LHCN-M2 (cell line): ENCODE results near the gene CDCP1. TPM values are rescaled to one million over a fixed set of nuclear protein-coding genes. Genes with fewer than 3 reads are reported as not detected.

Source experiments
- DNase-seq: peaks from one replicate; pipeline ENCODE4 v3.0.0-alpha.2; 2012; ENCODE audit warnings: low read depth
- total RNA-seq: library from RNA; depleted of rRNA; stranded (reverse); fragments of >200 nt; gene quantifications from 2 replicates; pipeline ENCODE4 v1.2.3, GENCODE V29; 2014

CDCP1 gene
- total RNA-seq, 1 experiment from 2014 or later = 19.6 TPM

GRCh38 chr3:45110509-45110833 is 35.7 kb downstream of the CDCP1 start:
- DNase-seq = no peak

- no peak for DNase-seq
These were observed 36.2 kb downstream of the CDCP1 start for GRCh38 chr3:45109771-45110508.

DNA sequence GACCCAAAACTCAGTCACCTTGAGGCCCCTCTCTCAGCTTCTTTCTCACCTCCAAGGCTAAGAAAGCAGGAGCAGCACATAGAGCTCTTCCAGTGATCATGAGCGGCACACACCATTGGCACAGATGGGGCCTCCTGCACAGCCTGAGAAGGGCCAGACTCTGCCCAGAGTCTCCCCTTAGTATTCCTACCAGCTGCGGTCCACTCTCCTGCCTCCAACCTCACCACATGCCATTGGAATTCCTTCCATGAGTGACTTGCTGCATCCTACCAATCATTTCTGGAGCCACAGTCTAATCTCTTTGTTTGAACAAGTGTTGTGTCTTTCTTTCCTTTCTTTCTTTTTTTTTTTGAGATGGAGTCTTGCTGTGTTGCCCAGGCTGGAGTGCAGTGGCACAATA is 39.3 kb downstream of the CDCP1 start:
- no peak for DNase-seq

DNA sequence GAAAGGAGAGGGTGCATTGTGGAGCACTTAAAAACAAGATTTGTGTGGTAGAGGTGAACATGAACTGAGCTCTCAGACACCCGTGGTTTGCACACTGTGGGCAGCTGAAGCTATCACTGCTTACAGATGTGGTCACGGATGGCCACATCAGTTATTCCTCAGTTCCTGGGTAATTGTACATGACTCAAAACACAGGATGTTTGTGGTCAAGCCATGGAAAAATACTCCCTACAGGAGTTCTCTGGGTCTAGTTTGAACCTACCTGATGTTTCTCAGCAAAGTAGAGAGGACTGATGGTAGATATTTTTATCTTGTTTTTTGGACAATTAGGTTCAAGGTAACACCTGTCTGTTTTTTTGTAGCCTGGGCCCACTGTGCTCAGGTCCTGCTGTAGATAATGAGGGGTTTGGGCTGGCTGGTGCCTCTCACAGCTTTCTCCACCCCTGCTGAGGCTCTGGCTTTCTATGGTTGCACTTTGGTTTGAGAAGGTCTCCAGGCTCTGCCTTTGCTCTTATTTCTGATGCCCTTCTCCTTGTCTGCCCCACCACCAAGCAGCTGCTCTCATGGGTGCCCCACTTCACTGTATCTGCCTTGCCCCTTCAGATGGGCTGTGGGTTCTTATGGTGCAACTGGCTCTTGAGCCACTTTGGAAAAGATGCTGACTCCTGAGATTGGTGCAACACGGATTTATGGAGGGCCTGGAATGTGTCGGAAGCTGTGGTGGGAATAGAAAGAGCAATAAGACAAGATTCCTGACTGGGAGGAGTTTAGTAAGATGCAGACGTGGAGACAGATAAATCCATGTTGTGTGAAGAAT is 40.1 kb downstream of the CDCP1 start:
- DNase-seq = peak; percentile 98

DNA sequence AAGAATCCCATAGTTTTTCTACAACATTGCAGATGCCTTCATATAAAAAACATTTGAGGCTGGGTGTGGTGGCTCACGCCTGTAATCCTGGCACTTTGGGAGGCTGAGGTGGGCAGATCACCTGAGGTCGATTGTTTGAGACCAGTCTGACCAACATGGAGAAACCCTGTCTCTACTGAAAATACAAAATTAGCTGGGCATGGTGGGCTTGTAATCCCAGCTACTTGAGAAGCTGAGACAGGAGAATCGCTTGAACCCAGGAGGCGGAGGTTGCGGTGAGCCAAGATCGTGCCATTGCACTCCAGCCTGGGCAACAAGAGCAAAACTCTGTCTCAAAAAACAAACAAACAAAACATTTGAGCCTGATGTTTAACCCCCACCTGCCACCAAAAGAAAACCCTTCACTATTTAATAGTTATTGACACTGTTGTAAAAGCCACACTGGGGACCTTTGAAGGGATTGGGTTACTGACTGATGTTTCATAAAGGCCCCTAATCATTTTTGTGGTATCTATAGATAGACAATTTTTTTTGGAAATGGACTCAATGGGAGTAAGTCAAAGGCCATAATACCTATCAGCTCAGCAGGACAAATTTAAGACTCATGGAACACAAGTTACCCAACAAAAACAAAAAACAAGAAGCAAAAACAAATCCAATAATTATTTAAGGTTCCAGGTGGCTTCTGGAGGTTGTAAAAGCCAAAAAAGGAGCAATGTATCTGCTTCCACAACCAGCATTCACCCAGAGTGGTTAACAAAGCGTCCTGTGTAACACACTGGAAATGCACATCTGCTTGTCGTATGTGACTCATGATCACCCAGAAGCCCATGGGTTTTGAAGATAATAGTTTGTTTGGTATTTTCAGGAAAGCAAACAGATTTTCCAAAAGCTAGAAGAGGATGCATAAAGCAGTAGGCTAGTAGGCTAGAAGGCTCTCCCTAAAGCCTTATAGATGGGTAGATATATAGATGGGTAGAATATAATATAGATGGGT is 41.2 kb downstream of the CDCP1 start:
- DNase-seq = peak; percentile 84

DNA sequence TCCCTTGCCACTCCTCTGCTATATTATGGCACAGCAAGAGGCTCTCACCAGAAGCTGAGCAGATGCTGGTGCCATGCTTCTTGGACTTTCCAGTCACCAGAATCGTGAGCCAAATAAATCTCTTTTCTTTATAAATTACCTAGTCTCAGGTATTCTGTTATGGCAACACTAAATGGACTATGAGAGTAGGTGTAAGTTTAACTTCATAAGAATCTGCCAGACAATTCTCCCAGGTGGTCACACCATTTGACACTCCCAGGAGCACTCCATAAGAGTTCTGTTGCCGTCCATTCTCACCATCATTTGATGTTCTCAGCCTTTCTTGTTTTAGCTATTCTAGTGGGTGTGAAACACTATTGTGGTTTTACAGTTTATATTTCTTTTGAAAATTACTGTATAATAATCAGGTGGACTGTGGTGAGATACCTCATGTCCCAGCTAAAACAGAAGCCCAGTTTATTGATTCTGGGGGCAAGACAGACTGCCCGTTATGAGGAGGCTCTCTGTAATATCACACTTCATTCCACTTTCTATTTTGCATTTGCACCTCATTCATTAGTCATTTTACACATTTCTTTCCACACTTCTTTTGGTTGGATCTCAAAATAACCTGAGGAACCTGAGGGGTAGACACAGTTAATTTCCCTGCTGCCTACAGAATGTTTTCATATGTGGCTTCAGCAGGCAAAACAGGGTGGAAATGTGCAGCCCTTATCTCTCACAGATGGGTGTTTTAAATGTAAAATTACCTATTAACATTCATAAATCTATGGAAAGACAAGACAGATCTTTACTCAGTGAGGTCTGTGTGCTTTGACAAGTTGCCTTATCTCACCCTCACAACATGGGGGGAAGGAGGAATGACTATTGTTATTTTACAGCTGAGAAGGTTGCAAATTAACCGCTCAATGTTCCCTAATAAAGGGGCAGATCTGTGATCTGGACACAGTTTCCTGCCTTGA is 42.1 kb downstream of the CDCP1 start:
- no peak for DNase-seq

DNA sequence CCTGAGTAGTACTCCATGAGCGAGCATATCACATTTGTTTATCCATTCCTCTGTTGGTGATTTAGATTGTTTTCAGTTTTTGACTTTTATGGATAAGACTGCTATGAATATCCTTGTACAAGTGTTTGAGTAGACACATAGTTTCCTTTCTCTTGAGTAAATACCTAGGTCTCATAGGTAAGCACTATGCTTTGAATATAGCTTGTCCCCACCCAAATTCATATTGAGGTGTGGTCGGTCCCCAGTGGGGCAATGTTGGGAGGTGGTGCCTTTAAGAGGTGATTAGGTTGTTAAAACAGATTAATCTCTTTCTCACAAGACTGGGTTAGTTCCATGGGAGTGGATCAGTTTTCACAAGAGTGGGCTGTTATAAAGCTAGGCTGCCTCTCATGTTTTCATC is 42.8 kb downstream of the CDCP1 start:
- DNase-seq = no peak

DNA sequence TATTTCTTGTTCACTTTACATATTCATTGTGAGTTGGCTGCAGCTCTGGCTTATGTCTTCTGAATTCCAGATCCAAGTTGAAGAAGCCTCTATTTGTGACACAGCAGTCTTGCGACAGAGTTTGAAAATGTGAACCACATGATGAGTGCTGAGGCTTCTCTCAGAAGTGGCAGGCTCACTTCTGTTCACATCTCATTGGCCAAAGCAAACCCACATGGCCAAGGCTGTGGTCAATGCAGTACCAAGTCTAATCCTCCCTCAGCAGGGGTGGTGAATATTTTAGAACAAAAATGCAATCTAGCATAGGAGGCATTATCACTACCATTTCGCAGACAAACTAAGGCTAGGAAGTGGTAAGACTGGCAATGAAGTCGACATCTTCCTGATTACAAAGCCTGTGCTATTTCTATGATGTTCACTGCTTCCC is 45.2 kb downstream of the CDCP1 start:
- DNase-seq = peak; percentile 94

- no peak for DNase-seq
These were observed 47.9 kb downstream of the CDCP1 start for GRCh38 chr3:45098310-45098709.

- no peak for DNase-seq
These were observed 48.8 kb downstream of the CDCP1 start for GRCh38 chr3:45097296-45097883.

GRCh38 chr3:45095916-45096526 is 50.2 kb downstream of the CDCP1 start:
- peak; percentile 22 for DNase-seq

DNA sequence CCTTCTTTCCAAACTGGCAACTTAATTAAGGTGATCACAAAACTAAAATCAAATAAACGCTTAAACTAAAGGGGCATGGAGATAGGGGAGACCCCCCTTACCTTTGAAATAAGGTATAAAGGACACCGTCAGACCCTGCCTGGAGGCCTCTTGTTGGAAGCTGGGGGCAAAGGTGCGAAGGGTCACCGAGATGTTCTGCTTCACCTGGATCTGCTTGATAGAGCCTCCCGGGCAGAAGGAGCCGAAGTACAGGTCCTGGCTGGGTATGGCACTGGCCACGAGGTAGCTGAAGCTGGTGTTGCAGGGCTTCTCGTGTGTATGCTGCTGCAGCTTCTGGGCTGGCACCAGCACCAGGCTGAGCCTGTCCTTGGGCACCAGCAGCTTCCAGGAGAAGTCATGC is 53.0 kb downstream of the CDCP1 start:
- DNase-seq = no peak

GRCh38 chr3:45092132-45093031 is 53.8 kb downstream of the CDCP1 start:
- peak; percentile 89 for DNase-seq

- DNase-seq = no peak
These were observed 55.3 kb downstream of the CDCP1 start for GRCh38 chr3:45090855-45091254.

DNA sequence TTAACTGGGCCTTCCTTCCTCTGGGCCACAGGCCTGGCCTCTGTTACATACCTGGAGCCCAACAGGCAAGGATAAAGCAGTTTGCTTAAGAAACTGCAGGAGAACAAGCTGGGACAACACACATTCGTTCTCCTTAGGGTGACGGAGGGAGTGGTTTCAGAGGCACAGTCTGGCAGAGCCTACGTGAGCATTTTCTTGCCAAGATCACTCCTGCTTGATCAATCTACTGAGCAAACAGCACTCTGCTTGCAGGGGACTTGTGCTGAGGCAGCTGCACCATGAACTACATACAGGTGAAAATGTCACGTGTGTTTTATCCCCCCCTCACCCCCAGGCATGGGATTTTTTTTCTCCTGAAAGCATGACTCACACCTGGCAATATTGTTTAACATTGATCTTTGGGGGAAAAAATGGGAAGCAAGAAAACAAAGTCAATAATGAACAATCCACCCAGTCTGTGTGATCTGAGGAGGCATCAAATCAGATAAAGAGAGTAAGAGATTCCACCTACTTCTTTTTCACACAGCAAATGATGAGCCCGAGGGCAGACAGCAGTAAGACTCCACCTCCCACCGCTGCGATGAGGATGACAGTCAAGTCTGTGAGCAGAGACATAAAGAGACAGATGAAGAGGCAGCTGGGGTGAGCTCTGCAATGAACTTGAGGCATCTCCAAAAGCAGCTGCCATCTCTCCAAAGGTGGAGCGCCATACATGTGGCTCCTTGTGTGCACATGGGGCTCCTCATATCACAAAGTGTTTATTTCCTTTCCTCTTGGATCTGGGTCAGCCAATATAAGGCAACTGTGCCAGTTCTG is 57.4 kb downstream of the CDCP1 start:
- DNase-seq = peak; percentile 38

GRCh38 chr3:45087155-45087554 is 59.0 kb downstream of the CDCP1 start:
- DNase-seq = no peak
